Peyer's patch (tissue), 4 donors: ENCODE data around the gene KLF4.

Experiments used
- CTCF ChIP-seq, 6 experiments: fragments of 450-650 bp in 4 of 6; fragments of 200-600 bp in 2 of 6; sonication (generic) in 1 of 6; IDR thresholded peaks; one replicate each; pipeline ENCODE4 v1.5.1; 2017 to 2019; ENCODE audit warnings: antibody characterized with exemption in 6 of 6, mild to moderate bottlenecking in 3 of 6, moderate library complexity in 1 of 6
- POLR2A ChIP-seq, 2 donors: fragments of 450-650 bp; IDR thresholded peaks; one replicate each; pipeline ENCODE4 v1.5.1; 2017; ENCODE audit warnings: antibody characterized with exemption in 2 of 2, mild to moderate bottlenecking in 2 of 2, moderate library complexity in 2 of 2

- TF ChIP-seq CTCF (IDR thresholded peaks at IDR 0.05) (no peak), POLR2A (IDR thresholded peaks at IDR 0.05) (no peak)
Observed at GRCh38 chr9:107435415-107435814, 54.2 kb downstream of the KLF4 start.
